Prostate gland (tissue), 2 donors: ENCODE results near the gene INSIG2.

Experiments used
- CTCF ChIP-seq, 4 experiments: fragments of 200-600 bp in 2 of 4; fragments of 450-650 bp in 2 of 4; sonication (generic) in 2 of 4; IDR thresholded peaks; 1 replicate in 3 of 4; 2 replicates in 1 of 4; pipeline ENCODE4 v1.5.1; 2016 to 2019; ENCODE audit warnings: antibody characterized with exemption in 4 of 4, mild to moderate bottlenecking in 2 of 4, moderate library complexity in 2 of 4
- POLR2A ChIP-seq: fragments of 450-650 bp; IDR thresholded peaks from one replicate; pipeline ENCODE4 v1.6.1; 2016; ENCODE audit warnings: antibody characterized with exemption, mild to moderate bottlenecking
- POLR2AphosphoS5 ChIP-seq: sonication (generic); formaldehyde crosslinking; IDR thresholded peaks from one replicate; pipeline ENCODE4 v1.6.1; 2017; ENCODE audit warnings: antibody characterized with exemption

GRCh38 chr2:118059919-118060478 is 28.3 kb upstream of the INSIG2 start:
- TF ChIP-seq POLR2AphosphoS5 (no peak), CTCF (IDR thresholded peaks at IDR 0.05) (no peak), POLR2A (no peak)
